B cell (primary cell): ENCODE data around the gene RAB2B.

Experiments
- CTCF ChIP-seq: fragments of 200-600 bp; IDR thresholded peaks from one replicate; pipeline ENCODE4 v1.8.0; 2022; ENCODE audit warnings: antibody characterized with exemption, mild to moderate bottlenecking
- EZH2 ChIP-seq: IDR thresholded peaks from 2 replicates; pipeline ENCODE4 v1.6.1; 2012; ENCODE audit warnings: borderline replicate concordance, low read depth, mild to moderate bottlenecking, moderate library complexity, low read length; ENCODE audit not compliant: insufficient read depth, poor library complexity, severe bottlenecking

DNA sequence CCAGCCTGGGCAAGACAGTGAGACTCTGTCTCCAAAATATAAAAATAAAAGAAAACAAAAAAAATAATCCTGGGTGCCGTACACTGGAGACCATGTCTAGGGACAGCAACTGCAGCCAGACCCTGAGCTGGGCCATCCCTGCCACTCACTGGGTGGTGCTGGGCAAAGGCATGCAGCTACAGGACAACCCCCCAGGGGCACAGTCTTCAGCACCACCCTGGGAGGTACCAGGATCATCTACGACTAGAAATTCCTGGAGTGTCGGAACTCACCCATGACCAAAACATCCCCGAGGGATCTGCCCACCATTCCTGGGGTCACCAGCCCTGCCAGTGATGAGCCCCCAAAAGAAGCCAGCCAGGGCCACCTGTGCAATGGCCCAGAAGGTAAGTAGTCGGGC lies 57.2 kb downstream of the RAB2B start:
- TF ChIP-seq CTCF (no peak), EZH2 (no peak)
